HEK293 (cell line): ENCODE results near the gene XPNPEP2.

Experiments used
- CTCF ChIA-PET: fragments of 350-600 bp; formaldehyde crosslinking; extraction: SDS; loops from one replicate; lab custom pipeline; 2021; ENCODE audit warnings: antibody characterized with exemption; lab: Yijun Ruan, JAX
- POLR2A ChIA-PET: fragments of 300-600 bp; formaldehyde crosslinking; extraction: SDS; loops from one replicate; lab custom pipeline; 2020; ENCODE audit warnings: antibody characterized with exemption, inconsistent platforms; lab: Yijun Ruan, JAX
- H3K27ac ChIP-seq: fragments of 200-500 bp; sonication (Bioruptor generic); 2 replicates; pipeline ENCODE4 v1.5.1; 2014; ENCODE audit warnings: low read depth, low read length, control low read depth, inconsistent platforms; ENCODE audit errors: extremely low read depth
- H3K36me3 ChIP-seq, 2 experiments: fragments of 200-500 bp in 1 of 2; sonication (Bioruptor generic) in 1 of 2; 1 replicate in 1 of 2; 2 replicates in 1 of 2; pipeline ENCODE4 v1.5.1; 2014 to 2017; ENCODE audit warnings: inconsistent platforms in 2 of 2, low read length in 2 of 2; ENCODE audit not compliant: control insufficient read depth in 2 of 2, insufficient read depth in 1 of 2
- H3K4me1 ChIP-seq: fragments of 200-500 bp; sonication (Bioruptor generic); 2 replicates; pipeline ENCODE4 v1.5.1; 2014; ENCODE audit warnings: mild to moderate bottlenecking, low read length, inconsistent platforms; ENCODE audit not compliant: control insufficient read depth, insufficient read depth
- H3K4me3 ChIP-seq: 2 replicates; pipeline ENCODE4 v1.5.1; 2011; ENCODE audit warnings: low read depth, mild to moderate bottlenecking, control low read depth, low read length, moderate library complexity
- H3K9me3 ChIP-seq: fragments of 200-500 bp; sonication (Bioruptor generic); 2 replicates; pipeline ENCODE4 v1.5.1; 2014; ENCODE audit warnings: low read depth, low read length, inconsistent platforms; ENCODE audit not compliant: control insufficient read depth, insufficient read depth
- GLI2 ChIP-seq: fragments of 450-650 bp; formaldehyde crosslinking; IDR thresholded peaks from 2 replicates; pipeline ENCODE4; 2017; ENCODE audit warnings: missing biosample characterization, missing genetic modification characterization, low read depth, borderline replicate concordance
- GLIS1 ChIP-seq: fragments of 450-650 bp; formaldehyde crosslinking; IDR thresholded peaks from 2 replicates; pipeline ENCODE4 v1.5.1; 2016; ENCODE audit warnings: missing biosample characterization, missing genetic modification characterization
- HOXA7 ChIP-seq: sonication (generic); formaldehyde crosslinking; IDR thresholded peaks from 2 replicates; pipeline ENCODE4 v1.8.1; 2022; ENCODE audit warnings: missing genetic modification reagents, borderline replicate concordance
- KLF9 ChIP-seq: fragments of 450-650 bp; formaldehyde crosslinking; IDR thresholded peaks from 2 replicates; pipeline ENCODE4 v1.5.1; 2016; ENCODE audit warnings: missing biosample characterization, missing genetic modification characterization, low read depth
- MZF1 ChIP-seq: fragments of 450-650 bp; formaldehyde crosslinking; IDR thresholded peaks from 2 replicates; pipeline ENCODE4 v1.5.1; 2017; ENCODE audit warnings: missing biosample characterization, missing genetic modification characterization, borderline replicate concordance
- REST ChIP-seq: fragments of 450-650 bp; formaldehyde crosslinking; IDR thresholded peaks from 2 replicates; pipeline ENCODE4 v1.5.1; 2016; ENCODE audit warnings: missing biosample characterization, missing genetic modification characterization
- TCF7L2 ChIP-seq: IDR thresholded peaks from 2 replicates; pipeline ENCODE4 v1.6.1; 2011; ENCODE audit warnings: low read depth, mild to moderate bottlenecking, inconsistent platforms, low read length, moderate library complexity, borderline replicate concordance
- ZNF132 ChIP-seq: fragments of 450-650 bp; formaldehyde crosslinking; IDR thresholded peaks from 2 replicates; pipeline ENCODE4 v1.5.1; 2017; ENCODE audit warnings: missing biosample characterization, missing genetic modification characterization, borderline replicate concordance
- ZNF184 ChIP-seq: fragments of 450-650 bp; IDR thresholded peaks from 2 replicates; pipeline ENCODE4 v1.5.1; 2018; ENCODE audit warnings: missing biosample characterization, mild to moderate bottlenecking, missing genetic modification characterization
- ZNF37A ChIP-seq: fragments of 450-650 bp; IDR thresholded peaks from 2 replicates; pipeline ENCODE4 v1.5.1; 2018; ENCODE audit warnings: missing biosample characterization, missing genetic modification characterization
- ZNF548 ChIP-seq: fragments of 450-650 bp; formaldehyde crosslinking; IDR thresholded peaks from 2 replicates; pipeline ENCODE4 v1.5.1; 2016; ENCODE audit warnings: missing biosample characterization, missing genetic modification characterization
- ZNF621 ChIP-seq: fragments of 450-650 bp; formaldehyde crosslinking; IDR thresholded peaks from 2 replicates; pipeline ENCODE4 v1.5.1; 2017; ENCODE audit warnings: missing biosample characterization, missing genetic modification characterization
- ZNF639 ChIP-seq: fragments of 450-650 bp; formaldehyde crosslinking; IDR thresholded peaks from 2 replicates; pipeline ENCODE4 v1.5.1; 2016; ENCODE audit warnings: missing biosample characterization, missing genetic modification characterization
- ZNF785 ChIP-seq: fragments of 450-650 bp; formaldehyde crosslinking; IDR thresholded peaks from 2 replicates; pipeline ENCODE4 v1.5.1; 2016; ENCODE audit warnings: missing biosample characterization, missing genetic modification characterization
- ZNF843 ChIP-seq: fragments of 450-650 bp; formaldehyde crosslinking; IDR thresholded peaks from 2 replicates; pipeline ENCODE4 v1.5.1; 2016; ENCODE audit warnings: missing biosample characterization, missing genetic modification characterization
- ZSCAN23 ChIP-seq: fragments of 450-650 bp; formaldehyde crosslinking; IDR thresholded peaks from 2 replicates; pipeline ENCODE4 v1.5.1; 2016; ENCODE audit warnings: missing biosample characterization, missing genetic modification characterization
- TF ChIP-seq, protein P1 (sequence below): fragments of 450-650 bp; formaldehyde crosslinking; IDR thresholded peaks from 2 replicates; pipeline ENCODE4 v1.5.1; 2016; ENCODE audit warnings: missing biosample characterization, missing genetic modification characterization

The XPNPEP2 gene

GRCh38 chrX:129798888-129799287, 60.1 kb downstream of the XPNPEP2 start:
- CTCF ChIA-PET = no interaction called here

DNA sequence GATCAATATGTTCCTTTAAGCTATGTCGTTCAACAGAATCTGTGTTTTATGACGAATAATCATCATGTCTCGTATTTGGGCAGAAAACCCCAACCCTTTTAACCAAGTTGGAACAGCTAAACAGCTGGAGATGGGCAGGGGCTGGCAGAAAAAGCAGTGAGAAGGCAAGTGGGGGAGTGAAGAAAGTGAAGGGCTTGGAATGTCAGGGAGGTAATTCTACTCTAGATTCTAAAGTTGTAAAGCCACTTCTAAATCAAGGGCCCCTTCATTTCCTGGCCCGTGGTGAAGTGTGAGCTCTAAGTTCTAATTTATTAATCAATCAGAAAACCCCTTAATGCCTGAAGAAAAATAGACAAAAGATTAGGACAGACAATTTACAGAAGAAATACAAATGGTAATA, 61.4 kb downstream of the XPNPEP2 start:
- peaks cover 0 to 3% of the 10 kb centered on the region in 2 experiments for H3K36me3 ChIP-seq
- no peak for TF ChIP-seq ZNF184 (tag by site-specific recombination)
- no peak for TF ChIP-seq ZNF132 (tag by site-specific recombination)
- no peak for TF ChIP-seq MZF1 (tag by site-specific recombination)
- no peak for TF ChIP-seq GLIS1
- no peak for TF ChIP-seq REST (tag by site-specific recombination)
- no peak for TF ChIP-seq ZNF639
- no peak for TF ChIP-seq ZNF843
- no peak for TF ChIP-seq GLI2 (tag by site-specific recombination)
- ChIA-PET CTCF (interaction anchor here (0.6 to 0.7 kb wide), 3 partner anchors 41 to 545 kb away, joined by 3 read pairs; no protein-coding TSS in a partner anchor), POLR2A (no interaction called here)
- H3K4me3 ChIP-seq = no peak overlapping the region
- H3K9me3 ChIP-seq = no peaks in the 10 kb centered on the region
- no peaks in the 10 kb centered on the region for H3K4me1 ChIP-seq
- H3K27ac ChIP-seq = no peak overlapping the region

More at GRCh38 chrX:129798888-129799287, 60.1 kb downstream of the XPNPEP2 start:
- no peak for TF ChIP-seq TCF7L2
- Histone ChIP-seq H3K36me3 (no peaks in the 10 kb centered on the region; a peak in 1 of 3 replicates), H3K4me1 (no peaks in the 10 kb centered on the region), H3K27ac (no peak overlapping the region), H3K4me3 (no peak overlapping the region), H3K9me3 (no peaks in the 10 kb centered on the region)
- POLR2A ChIA-PET = no interaction called here

GRCh38 chrX:129802863-129803262, 64.1 kb downstream of the XPNPEP2 start:
- H3K36me3 ChIP-seq = peaks cover 0 to 16% of the 10 kb centered on the region in 2 experiments
- H3K9me3 ChIP-seq = no peaks in the 10 kb centered on the region
- ChIA-PET CTCF (interaction anchor here (1.8 kb wide), 1 partner anchor 21 kb away, joined by 5 read pairs; no protein-coding TSS in a partner anchor), POLR2A (no interaction called here)
- H3K4me1 ChIP-seq = no peaks in the 10 kb centered on the region
- H3K4me3 ChIP-seq = no peak overlapping the region
- TF ChIP-seq ZNF621 (tag by site-specific recombination) = no peak
- TF ChIP-seq ZSCAN23 (tag by site-specific recombination) = no peak
- TF ChIP-seq ZNF785 = no peak
- TF ChIP-seq ZNF37A (tag by site-specific recombination) = no peak
- no peak for TF ChIP-seq HOXA7 (CRISPR knock-in tag)
- TF ChIP-seq ZNF548 (tag by site-specific recombination) = no peak
- TF ChIP-seq, protein P1, sequence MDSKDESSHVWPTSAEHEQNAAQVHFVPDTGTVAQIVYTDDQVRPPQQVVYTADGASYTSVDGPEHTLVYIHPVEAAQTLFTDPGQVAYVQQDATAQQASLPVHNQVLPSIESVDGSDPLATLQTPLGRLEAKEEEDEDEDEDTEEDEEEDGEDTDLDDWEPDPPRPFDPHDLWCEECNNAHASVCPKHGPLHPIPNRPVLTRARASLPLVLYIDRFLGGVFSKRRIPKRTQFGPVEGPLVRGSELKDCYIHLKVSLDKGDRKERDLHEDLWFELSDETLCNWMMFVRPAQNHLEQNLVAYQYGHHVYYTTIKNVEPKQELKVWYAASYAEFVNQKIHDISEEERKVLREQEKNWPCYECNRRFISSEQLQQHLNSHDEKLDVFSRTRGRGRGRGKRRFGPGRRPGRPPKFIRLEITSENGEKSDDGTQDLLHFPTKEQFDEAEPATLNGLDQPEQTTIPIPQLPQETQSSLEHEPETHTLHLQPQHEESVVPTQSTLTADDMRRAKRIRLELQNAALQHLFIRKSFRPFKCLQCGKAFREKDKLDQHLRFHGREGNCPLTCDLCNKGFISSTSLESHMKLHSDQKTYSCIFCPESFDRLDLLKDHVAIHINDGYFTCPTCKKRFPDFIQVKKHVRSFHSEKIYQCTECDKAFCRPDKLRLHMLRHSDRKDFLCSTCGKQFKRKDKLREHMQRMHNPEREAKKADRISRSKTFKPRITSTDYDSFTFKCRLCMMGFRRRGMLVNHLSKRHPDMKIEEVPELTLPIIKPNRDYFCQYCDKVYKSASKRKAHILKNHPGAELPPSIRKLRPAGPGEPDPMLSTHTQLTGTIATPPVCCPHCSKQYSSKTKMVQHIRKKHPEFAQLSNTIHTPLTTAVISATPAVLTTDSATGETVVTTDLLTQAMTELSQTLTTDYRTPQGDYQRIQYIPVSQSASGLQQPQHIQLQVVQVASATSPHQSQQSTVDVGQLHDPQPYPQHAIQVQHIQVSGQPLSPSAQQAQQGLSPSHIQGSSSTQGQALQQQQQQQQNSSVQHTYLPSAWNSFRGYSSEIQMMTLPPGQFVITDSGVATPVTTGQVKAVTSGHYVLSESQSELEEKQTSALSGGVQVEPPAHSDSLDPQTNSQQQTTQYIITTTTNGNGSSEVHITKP (tag by site-specific recombination) = peak; percentile 34
- TF ChIP-seq KLF9 = no peak
- TF ChIP-seq, all 188 proteins: peak for 1
- no peak overlapping the region for H3K27ac ChIP-seq
